ENCODE measurements around the gene BSND.

BSND gene

DNA sequence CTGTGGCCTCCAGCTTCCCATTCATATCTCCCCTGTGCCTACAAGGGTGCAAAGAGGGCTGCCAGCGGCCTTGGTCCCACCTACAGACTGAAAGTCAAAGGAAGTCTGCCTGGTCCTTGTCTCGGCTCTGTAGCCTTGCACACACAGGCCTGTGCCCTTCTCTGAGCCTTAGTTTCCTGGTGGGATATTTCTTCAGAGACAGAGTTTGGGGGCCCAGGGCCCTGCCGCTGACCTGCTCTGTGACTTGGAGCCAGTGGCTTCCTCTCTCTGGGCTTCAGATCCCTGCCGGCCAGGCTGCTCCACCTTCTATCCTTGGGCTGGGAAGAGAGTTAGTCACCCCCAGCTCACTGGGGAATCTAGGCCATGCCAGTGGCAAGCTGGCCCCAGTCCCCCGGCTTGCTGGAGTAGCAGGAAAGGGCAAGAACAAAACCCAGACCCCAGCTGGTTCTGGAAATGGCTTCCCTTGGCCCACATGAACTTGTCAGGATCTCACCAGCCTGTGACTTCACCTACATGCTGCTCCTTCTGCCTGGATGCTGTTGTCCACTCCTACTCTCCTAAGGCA lies 19.3 kb upstream of the BSND start (continued):
- TF ChIP-seq, protein P1, sequence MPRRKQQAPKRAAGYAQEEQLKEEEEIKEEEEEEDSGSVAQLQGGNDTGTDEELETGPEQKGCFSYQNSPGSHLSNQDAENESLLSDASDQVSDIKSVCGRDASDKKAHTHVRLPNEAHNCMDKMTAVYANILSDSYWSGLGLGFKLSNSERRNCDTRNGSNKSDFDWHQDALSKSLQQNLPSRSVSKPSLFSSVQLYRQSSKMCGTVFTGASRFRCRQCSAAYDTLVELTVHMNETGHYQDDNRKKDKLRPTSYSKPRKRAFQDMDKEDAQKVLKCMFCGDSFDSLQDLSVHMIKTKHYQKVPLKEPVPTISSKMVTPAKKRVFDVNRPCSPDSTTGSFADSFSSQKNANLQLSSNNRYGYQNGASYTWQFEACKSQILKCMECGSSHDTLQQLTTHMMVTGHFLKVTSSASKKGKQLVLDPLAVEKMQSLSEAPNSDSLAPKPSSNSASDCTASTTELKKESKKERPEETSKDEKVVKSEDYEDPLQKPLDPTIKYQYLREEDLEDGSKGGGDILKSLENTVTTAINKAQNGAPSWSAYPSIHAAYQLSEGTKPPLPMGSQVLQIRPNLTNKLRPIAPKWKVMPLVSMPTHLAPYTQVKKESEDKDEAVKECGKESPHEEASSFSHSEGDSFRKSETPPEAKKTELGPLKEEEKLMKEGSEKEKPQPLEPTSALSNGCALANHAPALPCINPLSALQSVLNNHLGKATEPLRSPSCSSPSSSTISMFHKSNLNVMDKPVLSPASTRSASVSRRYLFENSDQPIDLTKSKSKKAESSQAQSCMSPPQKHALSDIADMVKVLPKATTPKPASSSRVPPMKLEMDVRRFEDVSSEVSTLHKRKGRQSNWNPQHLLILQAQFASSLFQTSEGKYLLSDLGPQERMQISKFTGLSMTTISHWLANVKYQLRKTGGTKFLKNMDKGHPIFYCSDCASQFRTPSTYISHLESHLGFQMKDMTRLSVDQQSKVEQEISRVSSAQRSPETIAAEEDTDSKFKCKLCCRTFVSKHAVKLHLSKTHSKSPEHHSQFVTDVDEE (CRISPR knock-in tag; IDR thresholded peaks at IDR 0.05), result no peak
- TF ChIP-seq PPARA (CRISPR knock-in tag; IDR thresholded peaks at IDR 0.05; ENCODE audit: borderline replicate concordance), result no peak
- TF ChIP-seq, protein P2, sequence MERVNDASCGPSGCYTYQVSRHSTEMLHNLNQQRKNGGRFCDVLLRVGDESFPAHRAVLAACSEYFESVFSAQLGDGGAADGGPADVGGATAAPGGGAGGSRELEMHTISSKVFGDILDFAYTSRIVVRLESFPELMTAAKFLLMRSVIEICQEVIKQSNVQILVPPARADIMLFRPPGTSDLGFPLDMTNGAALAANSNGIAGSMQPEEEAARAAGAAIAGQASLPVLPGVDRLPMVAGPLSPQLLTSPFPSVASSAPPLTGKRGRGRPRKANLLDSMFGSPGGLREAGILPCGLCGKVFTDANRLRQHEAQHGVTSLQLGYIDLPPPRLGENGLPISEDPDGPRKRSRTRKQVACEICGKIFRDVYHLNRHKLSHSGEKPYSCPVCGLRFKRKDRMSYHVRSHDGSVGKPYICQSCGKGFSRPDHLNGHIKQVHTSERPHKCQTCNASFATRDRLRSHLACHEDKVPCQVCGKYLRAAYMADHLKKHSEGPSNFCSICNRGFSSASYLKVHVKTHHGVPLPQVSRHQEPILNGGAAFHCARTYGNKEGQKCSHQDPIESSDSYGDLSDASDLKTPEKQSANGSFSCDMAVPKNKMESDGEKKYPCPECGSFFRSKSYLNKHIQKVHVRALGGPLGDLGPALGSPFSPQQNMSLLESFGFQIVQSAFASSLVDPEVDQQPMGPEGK (CRISPR knock-in tag; IDR thresholded peaks at IDR 0.05; ENCODE audit: borderline replicate concordance), result no peak

DNA sequence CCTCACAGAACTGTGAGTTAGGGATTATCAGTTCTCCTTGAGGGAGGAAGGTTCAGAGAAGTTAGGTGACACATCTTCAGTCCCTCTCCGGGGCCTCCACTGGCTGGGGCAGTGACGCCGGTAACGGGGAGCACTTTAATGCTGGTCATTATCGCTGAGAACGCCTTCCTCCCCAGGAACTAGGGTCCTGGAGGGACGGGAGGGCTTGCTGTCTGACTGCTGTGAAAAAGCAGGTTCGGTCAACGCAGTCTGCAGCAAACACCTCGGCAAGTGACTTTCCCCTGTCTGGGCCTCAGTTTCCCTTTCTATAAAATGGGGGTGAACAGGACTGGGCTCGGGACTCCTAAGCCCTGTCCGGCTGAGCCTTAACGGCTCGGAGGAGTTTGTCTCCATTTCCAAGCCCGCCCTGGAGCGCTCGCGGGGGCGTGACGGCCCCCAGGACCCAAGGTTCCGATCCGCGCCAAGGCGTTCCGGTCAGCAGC lies 18.6 kb upstream of the BSND start:
- no peak for ATAC-seq

GRCh38 chr1:54980528-54981241 lies 18.0 kb upstream of the BSND start, which contains the start of gene TMEM61:
TSS of gene TMEM61 (plus strand) at chr1:54980628. CDS start at chr1:54981066, 438 bp downstream.
- peak; percentile 48 for ATAC-seq
- no peak for TF ChIP-seq TCF4 (CRISPR knock-in tag; IDR thresholded peaks at IDR 0.05; ENCODE audit: borderline replicate concordance)
- TF ChIP-seq ISL1 (CRISPR knock-in tag; IDR thresholded peaks at IDR 0.05), result no peak
- TF ChIP-seq, protein P3, sequence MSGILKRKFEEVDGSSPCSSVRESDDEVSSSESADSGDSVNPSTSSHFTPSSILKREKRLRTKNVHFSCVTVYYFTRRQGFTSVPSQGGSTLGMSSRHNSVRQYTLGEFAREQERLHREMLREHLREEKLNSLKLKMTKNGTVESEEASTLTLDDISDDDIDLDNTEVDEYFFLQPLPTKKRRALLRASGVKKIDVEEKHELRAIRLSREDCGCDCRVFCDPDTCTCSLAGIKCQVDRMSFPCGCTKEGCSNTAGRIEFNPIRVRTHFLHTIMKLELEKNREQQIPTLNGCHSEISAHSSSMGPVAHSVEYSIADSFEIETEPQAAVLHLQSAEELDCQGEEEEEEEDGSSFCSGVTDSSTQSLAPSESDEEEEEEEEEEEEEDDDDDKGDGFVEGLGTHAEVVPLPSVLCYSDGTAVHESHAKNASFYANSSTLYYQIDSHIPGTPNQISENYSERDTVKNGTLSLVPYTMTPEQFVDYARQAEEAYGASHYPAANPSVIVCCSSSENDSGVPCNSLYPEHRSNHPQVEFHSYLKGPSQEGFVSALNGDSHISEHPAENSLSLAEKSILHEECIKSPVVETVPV (CRISPR knock-in tag; IDR thresholded peaks at IDR 0.05), result no peak
- no peak for TF ChIP-seq ARNTL (CRISPR knock-in tag; IDR thresholded peaks at IDR 0.05; ENCODE audit: borderline replicate concordance, low read depth)
- no peak for TF ChIP-seq ESRRG (CRISPR knock-in tag; IDR thresholded peaks at IDR 0.05)
- TF ChIP-seq RARB (CRISPR knock-in tag; IDR thresholded peaks at IDR 0.05), result no peak
- TF ChIP-seq CSDC2 (CRISPR knock-in tag; IDR thresholded peaks at IDR 0.05), result no peak
- no peak for TF ChIP-seq ZFP3 (CRISPR knock-in tag; IDR thresholded peaks at IDR 0.05)
- TF ChIP-seq ZFP30 (CRISPR knock-in tag; IDR thresholded peaks at IDR 0.05), result no peak
- no peak for TF ChIP-seq OSR1 (CRISPR knock-in tag; IDR thresholded peaks at IDR 0.05)

More for the DNA sequence above, 18.6 kb upstream of the BSND start:
- TF ChIP-seq ZNF565 (CRISPR knock-in tag; conservative IDR thresholded peaks at IDR 0.05; ENCODE audit: low read depth), result no peak
- TF ChIP-seq GLIS3 (CRISPR knock-in tag; IDR thresholded peaks at IDR 0.05), result no peak
- TF ChIP-seq, protein P1 (CRISPR knock-in tag; IDR thresholded peaks at IDR 0.05), result no peak
- TF ChIP-seq, protein P4, sequence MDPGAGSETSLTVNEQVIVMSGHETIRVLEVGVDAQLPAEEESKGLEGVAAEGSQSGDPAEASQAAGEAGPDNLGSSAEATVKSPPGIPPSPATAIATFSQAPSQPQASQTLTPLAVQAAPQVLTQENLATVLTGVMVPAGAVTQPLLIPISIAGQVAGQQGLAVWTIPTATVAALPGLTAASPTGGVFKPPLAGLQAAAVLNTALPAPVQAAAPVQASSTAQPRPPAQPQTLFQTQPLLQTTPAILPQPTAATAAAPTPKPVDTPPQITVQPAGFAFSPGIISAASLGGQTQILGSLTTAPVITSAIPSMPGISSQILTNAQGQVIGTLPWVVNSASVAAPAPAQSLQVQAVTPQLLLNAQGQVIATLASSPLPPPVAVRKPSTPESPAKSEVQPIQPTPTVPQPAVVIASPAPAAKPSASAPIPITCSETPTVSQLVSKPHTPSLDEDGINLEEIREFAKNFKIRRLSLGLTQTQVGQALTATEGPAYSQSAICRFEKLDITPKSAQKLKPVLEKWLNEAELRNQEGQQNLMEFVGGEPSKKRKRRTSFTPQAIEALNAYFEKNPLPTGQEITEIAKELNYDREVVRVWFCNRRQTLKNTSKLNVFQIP (CRISPR knock-in tag; IDR thresholded peaks at IDR 0.05; ENCODE audit: borderline replicate concordance, low read depth), result no peak
- TF ChIP-seq RARB (CRISPR knock-in tag; IDR thresholded peaks at IDR 0.05), result no peak
- TF ChIP-seq ESRRG (CRISPR knock-in tag; IDR thresholded peaks at IDR 0.05), result no peak
- no peak for TF ChIP-seq TOX (CRISPR knock-in tag; IDR thresholded peaks at IDR 0.05; ENCODE audit: borderline replicate concordance)
- TF ChIP-seq SNAI2 (CRISPR knock-in tag; IDR thresholded peaks at IDR 0.05), result no peak
- no peak for TF ChIP-seq ZNF70 (CRISPR knock-in tag; IDR thresholded peaks at IDR 0.05)
- no peak for TF ChIP-seq OSR1 (CRISPR knock-in tag; IDR thresholded peaks at IDR 0.05)
- TF ChIP-seq, protein P5, sequence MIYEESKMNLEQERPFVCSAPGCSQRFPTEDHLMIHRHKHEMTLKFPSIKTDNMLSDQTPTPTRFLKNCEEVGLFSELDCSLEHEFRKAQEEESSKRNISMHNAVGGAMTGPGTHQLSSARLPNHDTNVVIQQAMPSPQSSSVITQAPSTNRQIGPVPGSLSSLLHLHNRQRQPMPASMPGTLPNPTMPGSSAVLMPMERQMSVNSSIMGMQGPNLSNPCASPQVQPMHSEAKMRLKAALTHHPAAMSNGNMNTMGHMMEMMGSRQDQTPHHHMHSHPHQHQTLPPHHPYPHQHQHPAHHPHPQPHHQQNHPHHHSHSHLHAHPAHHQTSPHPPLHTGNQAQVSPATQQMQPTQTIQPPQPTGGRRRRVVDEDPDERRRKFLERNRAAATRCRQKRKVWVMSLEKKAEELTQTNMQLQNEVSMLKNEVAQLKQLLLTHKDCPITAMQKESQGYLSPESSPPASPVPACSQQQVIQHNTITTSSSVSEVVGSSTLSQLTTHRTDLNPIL (CRISPR knock-in tag; IDR thresholded peaks at IDR 0.05; ENCODE audit: low read depth), result no peak
- TF ChIP-seq TCF4 (CRISPR knock-in tag; IDR thresholded peaks at IDR 0.05; ENCODE audit: borderline replicate concordance), result no peak
